ENCODE results near the gene DIPK2B.

DIPK2B gene

DNA sequence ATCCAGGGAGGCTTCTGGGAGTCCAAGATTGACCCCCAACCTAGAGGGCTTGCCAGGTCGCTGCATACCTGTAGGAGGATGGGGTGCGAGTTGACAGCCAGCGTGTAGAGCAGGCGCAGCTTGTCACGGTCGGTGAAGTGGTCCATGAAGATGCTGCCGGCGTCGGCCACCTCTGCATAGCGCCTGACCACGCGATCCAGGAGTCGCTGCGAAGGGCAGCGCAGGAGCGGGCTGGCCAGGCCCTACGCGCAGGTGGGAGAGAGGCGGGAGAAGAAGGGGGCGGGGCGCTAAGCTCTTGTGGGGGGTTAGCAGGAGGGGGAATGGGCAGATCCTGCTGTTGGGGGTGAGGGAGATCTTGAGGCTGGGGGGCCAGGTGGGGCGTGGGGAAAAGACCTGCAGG lies 43.0 kb downstream of the DIPK2B start:
- FAIRE-seq, result no peak

DNA sequence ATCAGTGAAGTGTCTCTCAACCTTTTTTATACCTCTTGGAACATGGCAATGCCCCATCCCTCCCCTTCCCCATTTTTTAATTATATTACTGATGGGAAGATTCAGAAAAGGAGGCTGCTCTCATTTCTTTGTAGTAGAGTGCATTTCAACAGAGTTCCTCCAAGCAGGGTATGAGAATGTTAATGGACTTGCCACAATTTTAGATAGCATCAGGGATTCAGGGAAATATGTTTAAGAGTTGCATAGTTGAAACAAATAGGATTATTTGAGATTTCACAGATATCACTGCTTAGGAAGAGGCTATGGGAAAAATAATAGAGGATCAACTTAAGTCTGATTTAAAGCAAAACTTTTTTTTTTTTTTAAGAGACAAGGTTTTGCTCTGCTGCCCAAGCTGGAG lies 46.2 kb downstream of the DIPK2B start:
- FAIRE-seq, result no peak

DNA sequence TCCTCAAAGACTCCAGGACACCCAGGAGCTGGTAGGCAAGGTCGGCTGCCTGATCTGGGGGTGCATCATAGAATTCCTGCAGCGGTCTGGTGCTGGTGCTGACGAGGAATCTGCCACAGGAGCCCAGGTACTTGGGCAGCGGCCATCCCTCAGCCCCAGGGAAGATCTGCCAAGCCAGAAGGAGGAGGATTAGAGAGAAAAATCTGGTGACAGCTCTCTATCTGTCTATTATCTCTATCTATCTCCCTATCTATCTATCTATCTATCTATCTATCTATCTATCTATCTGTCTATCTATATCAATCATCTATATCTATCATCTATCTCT lies 46.7 kb downstream of the DIPK2B start:
- FAIRE-seq, result no peak

Data from endometrium (tissue), 2 donors.